HepG2 (cell line): ENCODE results near the gene MNT. TPM values are rescaled to one million over a fixed set of nuclear protein-coding genes. Genes with fewer than 3 reads are reported as not detected.

ENCODE experiments used
- CENPX ChIP-seq: sonication (generic); formaldehyde crosslinking; IDR thresholded peaks from 2 replicates; pipeline ENCODE4 v1.9.0; 2021; ENCODE audit warnings: mild to moderate bottlenecking, missing genetic modification reagents, moderate library complexity
- DBP ChIP-seq: sonication (generic); formaldehyde crosslinking; IDR thresholded peaks from 2 replicates; pipeline ENCODE4 v1.4.0; 2020; ENCODE audit warnings: missing genetic modification reagents; ENCODE audit errors: not compliant biosample characterization
- E2F5 ChIP-seq: sonication (generic); formaldehyde crosslinking; conservative IDR thresholded peaks from 2 replicates; pipeline ENCODE4 v1.4.0; 2020; ENCODE audit warnings: missing genetic modification reagents
- EP300 ChIP-seq, 3 experiments: sonication (generic) in 1 of 3; formaldehyde crosslinking in 1 of 3; IDR thresholded peaks; 2 replicates each; pipeline versions ENCODE4 v1.5.1 to v1.6.1; 2011 to 2020; ENCODE audit warnings: low read depth in 2 of 3, low read length in 2 of 3, borderline replicate concordance in 1 of 3, improper control_type of control experiment in 1 of 3, mild to moderate bottlenecking in 1 of 3, missing genetic modification reagents in 1 of 3, moderate library complexity in 1 of 3
- FOXP1 ChIP-seq, 2 experiments: fragments of 450-650 bp in 1 of 2; IDR thresholded peaks; 2 replicates each; pipeline ENCODE4 v1.6.1; 2017 to 2018; ENCODE audit warnings: antibody characterized with exemption in 1 of 2
- HNRNPLL ChIP-seq: fragments of 200-400 bp; formaldehyde crosslinking; IDR thresholded peaks from 2 replicates; pipeline ENCODE4 v1.6.1; 2017; ENCODE audit warnings: mild to moderate bottlenecking, low read depth, low read length; ENCODE audit not compliant: poor library complexity, severe bottlenecking
- NR2F1 ChIP-seq, 2 experiments: fragments of 450-650 bp in 1 of 2; formaldehyde crosslinking in 1 of 2; IDR thresholded peaks; 2 replicates each; pipeline versions ENCODE4 v1.5.0 to v1.6.1; 2016 to 2020; ENCODE audit warnings: mild to moderate bottlenecking in 1 of 2, missing compliant biosample characterization in 1 of 2, missing genetic modification reagents in 1 of 2, moderate library complexity in 1 of 2
- POLR2AphosphoS5 ChIP-seq: IDR thresholded peaks from 2 replicates; pipeline ENCODE4 v1.6.1; 2012; ENCODE audit warnings: low read depth, low read length
- RBM22 ChIP-seq: fragments of 200-400 bp; formaldehyde crosslinking; optimal IDR thresholded peaks from 2 replicates; pipeline ENCODE3; 2017; ENCODE audit warnings: mild to moderate bottlenecking, low read length, moderate library complexity
- RXRA ChIP-seq: sonication (generic); formaldehyde crosslinking; IDR thresholded peaks from 2 replicates; pipeline ENCODE4 v1.5.1; 2020; ENCODE audit warnings: missing genetic modification reagents
- SIX1 ChIP-seq: sonication (generic); formaldehyde crosslinking; IDR thresholded peaks from 2 replicates; pipeline ENCODE4 v1.4.0; 2020; ENCODE audit warnings: missing genetic modification reagents, borderline replicate concordance
- TARDBP ChIP-seq: sonication (generic); formaldehyde crosslinking; IDR thresholded peaks from 2 replicates; pipeline ENCODE4 v1.8.0; 2022; ENCODE audit warnings: mild to moderate bottlenecking, missing genetic modification reagents
- THRA ChIP-seq: sonication (generic); formaldehyde crosslinking; IDR thresholded peaks from 2 replicates; pipeline ENCODE4 v1.4.0; 2020; ENCODE audit warnings: missing genetic modification reagents, borderline replicate concordance
- ZBTB37 ChIP-seq: sonication (generic); formaldehyde crosslinking; IDR thresholded peaks from 2 replicates; pipeline ENCODE4 v1.4.0; 2020; ENCODE audit warnings: mild to moderate bottlenecking, missing genetic modification reagents
- ZFP36 ChIP-seq: fragments of 150-350 bp; IDR thresholded peaks from 2 replicates; pipeline ENCODE4 v1.6.1; 2018; ENCODE audit warnings: borderline replicate concordance, low read length, low read depth; ENCODE audit not compliant: partially characterized antibody
- ZFP36L1 ChIP-seq: sonication (generic); formaldehyde crosslinking; IDR thresholded peaks from 2 replicates; pipeline ENCODE4 v1.8.0; 2022; ENCODE audit warnings: mild to moderate bottlenecking, missing genetic modification reagents, moderate library complexity
- ZFP91 ChIP-seq: sonication (generic); formaldehyde crosslinking; IDR thresholded peaks from 2 replicates; pipeline ENCODE4 v1.9.0; 2022; ENCODE audit warnings: missing genetic modification reagents, mild to moderate bottlenecking, borderline replicate concordance
- ZNF616 ChIP-seq: sonication (generic); formaldehyde crosslinking; IDR thresholded peaks from 2 replicates; pipeline ENCODE4 v1.5.0; 2020; ENCODE audit warnings: low read depth, mild to moderate bottlenecking, missing genetic modification reagents
- polyA plus RNA-seq, 8 experiments: library from polyadenylated mRNA; depleted of rRNA in 3 of 8; stranded (reverse) in 7 of 8; unstranded in 1 of 8; fragments of >200 nt; fragmentation: Illumina TruSeq in 4 of 8; extraction: Trizol in 4 of 8; gene quantifications; 2 replicates each; pipeline versions ENCODE4 v1.2.1 to v1.2.3, GENCODE V29; 2011 to 2016; ENCODE audit warnings: low read depth in 4 of 8, missing spikeins in 1 of 8, mixed read lengths in 1 of 8; ENCODE audit not compliant: insufficient read depth in 1 of 8
- total RNA-seq, 5 experiments: library from RNA; depleted of rRNA; stranded (reverse); fragments of >200 nt; fragmentation: Illumina TruSeq; extraction: Trizol; gene quantifications; 2 replicates each; pipeline ENCODE4 v1.2.3, GENCODE V29; 2016; ENCODE audit warnings: low read depth in 1 of 5

MNT gene
- total and polyA plus RNA-seq, 2 of the 13 experiments (the other 11 are each of a cell fraction or from before 2014, with no cell fraction given), result 2.1 to 3.5 TPM

GRCh38 chr17:2392252-2393173 lies 8.3 kb downstream of the MNT start (continued):
- TF ChIP-seq EP300 (IDR thresholded peaks at IDR 0.05; ENCODE audit: low read depth in 2 of 2, low read length in 2 of 2) (0 out of 4 replicates have a peak, but pooled peaks of 1 of the 2 experiments have one; percentile 4), EP300 (CRISPR knock-in tag; IDR thresholded peaks at IDR 0.05; ENCODE audit: borderline replicate concordance) (no peak), ZFP36L1 (no peak), ZNF616 (CRISPR knock-in tag) (peak; percentile 61; the same call in 1 of the 2 replicates), THRA (CRISPR knock-in tag) (peak; percentile 36; the same call in 1 of the 2 replicates), FOXP1 (IDR thresholded peaks at IDR 0.05) (no peak), FOXP1 (CRISPR knock-in tag; IDR thresholded peaks at IDR 0.05) (no peak), TARDBP (CRISPR knock-in tag) (no peak), HNRNPLL (peak; percentile 30), RXRA (CRISPR knock-in tag) (peak; percentile 90), POLR2AphosphoS5 (peak; percentile 19; the same call in 1 of the 2 replicates), DBP (CRISPR knock-in tag) (no peak), NR2F1 (CRISPR knock-in tag; IDR thresholded peaks at IDR 0.05) (peak; percentile 24 to 54; a peak in 1 of 4 replicates), ZFP91 (CRISPR knock-in tag) (peak; percentile 35), ZFP36 (no peak), E2F5 (no peak), CENPX (CRISPR knock-in tag) (no peak), SIX1 (peak; percentile 45; the same call in 1 of the 2 replicates), ZBTB37 (CRISPR knock-in tag) (no peak), RBM22 (peak; percentile 31)
